Measurements from ENCODE around the gene COPS9.

The COPS9 gene

GRCh38 chr2:240106765-240107476 is 29.2 kb downstream of the COPS9 start:
- TF ChIP-seq CTCF (conservative IDR thresholded peaks at IDR 0.05; ENCODE audit: control insufficient read depth, insufficient read depth, low read depth, low read length): no peak
- no peak overlapping the region for H3K4me3 ChIP-seq (ENCODE audit: control insufficient read depth, low read depth, low read length)

DNA sequence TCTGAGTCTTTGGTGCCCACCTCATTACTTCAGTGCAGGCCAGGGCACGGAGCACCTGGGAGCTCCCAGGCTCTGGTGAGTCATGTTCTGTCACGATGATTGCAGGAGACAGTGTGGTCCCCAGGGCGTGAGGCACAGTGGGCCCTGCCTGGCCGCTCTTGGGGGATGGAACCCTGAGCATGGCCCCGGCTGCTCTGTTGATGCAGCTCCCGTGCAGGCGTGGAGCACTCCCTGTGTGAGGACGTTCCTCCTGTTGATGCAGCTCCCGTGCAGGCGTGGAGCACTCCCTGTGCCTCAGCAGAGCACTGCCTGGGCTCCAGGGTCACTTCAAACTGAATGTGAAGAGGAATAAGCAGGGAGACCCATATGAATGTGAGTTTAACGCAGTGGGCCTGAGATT is 30.1 kb downstream of the COPS9 start:
- TF ChIP-seq CTCF (conservative IDR thresholded peaks at IDR 0.05; ENCODE audit: control insufficient read depth, insufficient read depth, low read depth, low read length): no peak
- H3K4me3 ChIP-seq (ENCODE audit: control insufficient read depth, low read depth, low read length): no peak overlapping the region
- DNase-seq (ENCODE audit: low read depth): no peak

More at GRCh38 chr2:240106765-240107476, 29.2 kb downstream of the COPS9 start:
- no peak for DNase-seq (ENCODE audit: low read depth)

GRCh38 chr2:240103136-240103535 is 33.0 kb downstream of the COPS9 start:
- H3K4me3 ChIP-seq (ENCODE audit: control insufficient read depth, low read depth, low read length): no peak overlapping the region
- no peak for TF ChIP-seq CTCF (conservative IDR thresholded peaks at IDR 0.05; ENCODE audit: control insufficient read depth, insufficient read depth, low read depth, low read length)
- DNase-seq (ENCODE audit: low read depth): no peak

DNA sequence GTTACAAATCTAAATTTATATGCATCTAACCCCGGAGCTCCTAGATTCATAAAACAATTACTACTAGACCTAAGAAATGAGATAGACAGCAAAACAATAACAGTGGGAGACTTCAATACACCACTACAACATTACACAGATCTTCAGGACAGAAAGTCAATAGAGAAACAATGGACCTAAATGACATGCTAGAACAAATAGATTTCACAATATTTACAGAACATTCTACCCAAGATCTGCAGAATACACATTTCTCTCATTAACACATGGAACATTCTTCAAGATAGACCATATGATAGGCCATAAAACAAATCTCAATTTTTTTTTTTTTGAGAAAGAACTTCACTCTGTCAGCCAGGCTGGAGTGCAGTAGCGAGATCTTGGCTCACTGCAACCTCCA is 37.8 kb downstream of the COPS9 start:
- no peak for DNase-seq (ENCODE audit: low read depth)
- H3K4me3 ChIP-seq (ENCODE audit: control insufficient read depth, low read depth, low read length): no peak overlapping the region
- no peak for TF ChIP-seq CTCF (conservative IDR thresholded peaks at IDR 0.05; ENCODE audit: control insufficient read depth, insufficient read depth, low read depth, low read length)

DNA sequence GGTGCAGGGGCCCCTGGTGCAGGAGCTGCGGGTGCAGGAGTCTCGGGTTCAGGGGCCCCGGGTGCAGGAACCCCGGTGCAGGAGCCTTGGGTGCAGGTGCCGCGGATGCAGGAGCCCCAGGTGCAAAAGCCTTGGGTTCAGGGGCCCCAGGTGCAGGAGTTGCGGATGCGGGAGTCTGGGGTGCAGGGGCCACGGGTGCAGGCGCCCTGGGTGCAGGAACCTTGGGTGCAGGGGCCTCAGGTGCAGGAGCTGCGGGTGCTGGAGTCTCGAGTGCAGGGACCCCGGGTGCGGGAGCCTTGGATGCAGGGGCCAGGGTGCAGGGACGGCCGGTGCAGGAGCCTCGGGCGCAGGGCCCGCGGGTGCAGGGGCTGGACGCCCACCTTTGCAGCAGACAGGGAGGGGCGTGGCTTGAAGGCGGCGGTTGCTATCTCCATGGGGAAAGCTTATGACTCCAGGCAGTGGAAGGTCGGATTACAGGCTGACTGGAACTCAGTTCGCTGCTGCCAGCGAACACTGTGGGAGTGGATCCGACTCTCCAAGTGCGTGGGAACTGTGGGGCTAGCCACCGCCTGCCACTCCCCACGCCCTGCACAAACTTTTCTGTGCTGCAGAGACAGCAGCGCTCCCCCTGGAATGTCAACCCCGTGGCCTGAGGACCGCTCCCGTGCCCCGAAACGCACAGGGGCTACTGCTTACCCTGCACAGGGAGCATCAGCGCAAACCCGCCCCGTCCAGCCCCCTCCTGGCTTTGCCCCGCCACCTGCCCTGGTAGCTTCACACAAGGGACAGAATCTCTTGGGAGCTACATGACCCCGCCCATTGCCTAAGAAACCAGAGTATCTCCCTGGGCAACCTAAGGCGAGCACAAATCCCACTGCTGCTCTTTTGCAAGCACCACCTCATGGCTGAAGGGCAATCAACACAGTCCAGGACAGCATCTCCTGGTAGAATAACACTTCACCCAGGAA is 40.3 kb downstream of the COPS9 start:
- no peak for DNase-seq (ENCODE audit: low read depth)
- no peak overlapping the region for H3K4me3 ChIP-seq (ENCODE audit: control insufficient read depth, low read depth, low read length)
- TF ChIP-seq CTCF (conservative IDR thresholded peaks at IDR 0.05; ENCODE audit: control insufficient read depth, insufficient read depth, low read depth, low read length): no peak

DNA sequence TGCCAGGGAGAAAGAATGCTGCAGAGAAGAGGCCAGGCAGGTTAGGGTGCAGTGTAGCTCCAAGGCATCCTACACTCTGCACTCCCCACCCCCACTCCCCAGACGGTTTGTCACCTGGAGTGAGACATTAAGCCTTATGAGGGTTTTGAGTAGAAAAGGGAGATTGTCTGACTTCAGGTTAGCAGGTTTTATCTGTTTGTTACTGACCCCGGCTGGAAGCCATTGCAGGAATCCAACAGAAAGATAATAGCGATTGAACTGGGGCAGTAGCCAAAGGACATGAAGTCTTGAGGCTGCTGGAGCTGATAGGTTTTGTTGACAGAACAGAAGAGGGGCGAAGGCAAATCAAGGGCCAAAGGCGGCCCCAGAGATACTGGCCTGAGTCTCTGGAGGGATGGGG is 46.8 kb downstream of the COPS9 start:
- no peak for TF ChIP-seq CTCF (conservative IDR thresholded peaks at IDR 0.05; ENCODE audit: control insufficient read depth, insufficient read depth, low read depth, low read length)
- H3K4me3 ChIP-seq (ENCODE audit: control insufficient read depth, low read depth, low read length): no peak overlapping the region
- DNase-seq (ENCODE audit: low read depth): no peak

Data from fibroblast of mammary gland (primary cell).